SK-N-MC (cell line): ENCODE results near the gene ARID1A.

Experiments
- EZH2 ChIP-seq: fragments of 200-600 bp; sonication (generic); IDR thresholded peaks from one replicate; pipeline ENCODE4 v1.6.1; 2017; ENCODE audit warnings: antibody characterized with exemption
- FOXP2 ChIP-seq: optimal IDR thresholded peaks from 2 replicates; pipeline ENCODE3; 2011; ENCODE audit warnings: mild to moderate bottlenecking, moderate library complexity; ENCODE audit not compliant: insufficient read depth; ENCODE audit errors: extremely low read length, control extremely low read depth
- POLR2AphosphoS5 ChIP-seq: IDR thresholded peaks from 2 replicates; pipeline ENCODE4 v1.6.1; 2012; ENCODE audit warnings: mild to moderate bottlenecking, low read depth, low read length, borderline replicate concordance

- TF ChIP-seq POLR2AphosphoS5 (no peak), EZH2 (no peak), FOXP2 (no peak)
Observed at GRCh38 chr1:26829184-26829911, 133.5 kb downstream of the ARID1A start.
